C1 segment of cervical spinal cord (tissue), 14 donors: ENCODE measurements around the gene KRT32.
"Not testable (repeated sequence)": the region's sequence is repeated elsewhere in the genome, so short reads cannot be mapped to it uniquely, and the experiment has no call there.

Source experiments
- DNase-seq, 14 donors: peaks; one replicate each; lab custom pipeline; 2025; lab: John Stamatoyannopoulos, UW

KRT32 gene

GRCh38 chr17:41429667-41430066 is 37.5 kb downstream of the KRT32 start:
- no peak for DNase-seq

GRCh38 chr17:41428591-41429291 is 38.4 kb downstream of the KRT32 start:
- DNase-seq, result no peak

GRCh38 chr17:41424111-41424635 is 43.0 kb downstream of the KRT32 start, which contains the start of gene KRT37:
KRT37 (minus strand) TSS chr17:41424585; CDS start chr17:41424523, 62 bp downstream.
- no peak for DNase-seq

GRCh38 chr17:41422586-41422985 is 44.6 kb downstream of the KRT32 start:
- DNase-seq, result not testable (repeated sequence)

GRCh38 chr17:41421617-41422016 is 45.6 kb downstream of the KRT32 start:
- DNase-seq, result no peak

- DNase-seq, result no peak
Observed at GRCh38 chr17:41421116-41421515, 46.1 kb downstream of the KRT32 start.

DNA sequence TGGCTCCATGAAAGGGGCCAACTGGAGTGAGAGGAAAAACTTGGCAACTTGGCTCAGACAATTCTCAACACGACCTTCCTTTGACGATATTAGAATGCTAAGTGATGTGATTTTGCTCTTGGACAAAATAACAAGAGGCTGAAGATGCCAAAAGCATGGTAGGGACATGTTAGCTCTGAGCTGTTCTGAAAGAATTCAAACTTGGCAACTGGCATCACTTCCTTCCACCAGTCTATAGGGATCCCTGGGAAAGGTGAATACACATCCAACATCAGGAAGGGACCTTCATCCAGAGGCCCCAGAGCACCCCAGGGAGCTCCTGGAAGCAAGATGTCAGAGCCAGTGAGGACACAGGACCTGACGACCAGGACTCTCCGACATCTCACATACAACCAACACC is 47.1 kb downstream of the KRT32 start:
- no peak for DNase-seq

GRCh38 chr17:41419716-41420115 is 47.5 kb downstream of the KRT32 start:
- no peak for DNase-seq

- DNase-seq, result no peak
Observed at GRCh38 chr17:41418116-41418860, 48.9 kb downstream of the KRT32 start.

GRCh38 chr17:41417576-41418015 is 49.6 kb downstream of the KRT32 start:
- DNase-seq, result no peak

DNA sequence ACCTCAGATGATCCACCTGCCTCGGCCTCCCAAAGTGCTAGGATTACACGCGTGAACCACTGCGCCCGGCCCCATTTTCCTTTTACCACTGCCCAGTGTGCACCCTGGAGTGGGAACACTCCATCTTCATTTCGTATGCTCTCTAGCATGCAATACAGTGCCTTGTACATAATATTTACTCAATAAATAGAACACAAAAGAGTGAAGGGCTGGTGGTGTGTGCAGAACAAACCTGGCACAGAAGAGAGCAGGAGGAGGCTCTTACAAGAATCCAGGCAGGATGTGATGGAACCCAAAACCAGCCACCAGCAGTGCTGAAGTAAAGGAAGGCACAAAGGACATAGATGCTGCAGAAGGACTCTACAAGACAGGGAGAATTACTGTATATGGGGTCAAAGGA is 50.1 kb downstream of the KRT32 start:
- no peak for DNase-seq

GRCh38 chr17:41416479-41416878 is 50.7 kb downstream of the KRT32 start:
- DNase-seq, result no peak

- no peak for DNase-seq
Observed at GRCh38 chr17:41415833-41416335, 51.3 kb downstream of the KRT32 start.

GRCh38 chr17:41415411-41415810 is 51.8 kb downstream of the KRT32 start:
- DNase-seq, result no peak

DNA sequence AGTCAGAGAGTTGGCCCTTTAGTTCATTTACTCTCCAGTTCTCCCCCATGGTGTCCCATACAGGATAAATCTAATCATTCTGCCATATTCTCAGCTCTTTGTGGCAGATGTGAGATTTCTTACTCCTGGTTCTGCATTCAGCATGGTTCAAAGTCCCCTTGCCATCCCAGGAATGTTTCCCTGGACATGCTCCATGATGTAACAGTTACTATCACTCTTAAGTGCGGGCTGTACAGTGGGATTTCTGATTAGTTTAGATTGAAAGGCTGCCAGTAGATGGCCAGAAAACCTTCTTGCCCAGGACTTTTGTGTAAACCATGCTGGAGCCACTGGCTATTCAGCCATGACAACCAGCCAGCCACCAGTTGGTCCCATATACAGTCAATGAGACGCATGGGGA is 53.2 kb downstream of the KRT32 start:
- no peak for DNase-seq

- no peak for DNase-seq
Observed at GRCh38 chr17:41413353-41413957, 53.7 kb downstream of the KRT32 start.

GRCh38 chr17:41411072-41411840 is 55.9 kb downstream of the KRT32 start:
- no peak for DNase-seq
